GM12878 (cell line): Measurements from ENCODE around the gene UVRAG. TPM values are rescaled to one million over a fixed set of nuclear protein-coding genes. Genes with fewer than 3 reads are reported as not detected.

ENCODE experiments used
- ASH2L ChIP-seq: fragments of 300-600, 200-600 bp; sonication (generic); IDR thresholded peaks from 2 replicates; pipeline ENCODE4 v1.6.1; 2017; ENCODE audit warnings: low read depth, mild to moderate bottlenecking, borderline replicate concordance
- HDAC6 ChIP-seq: fragments of 200-600 bp; sonication (generic); IDR thresholded peaks from one replicate; pipeline ENCODE4 v1.8.0; 2017; ENCODE audit warnings: antibody characterized with exemption; ENCODE audit not compliant: unreplicated experiment
- IRF3 ChIP-seq: fragments of 450-650 bp; IDR thresholded peaks from 2 replicates; pipeline ENCODE4 v1.6.1; 2014; ENCODE audit warnings: mild to moderate bottlenecking
- PML ChIP-seq: IDR thresholded peaks from 2 replicates; pipeline ENCODE4 v1.6.1; 2012; ENCODE audit warnings: low read length, inconsistent platforms
- SRF ChIP-seq, 2 experiments: IDR thresholded peaks; 2 replicates each; pipeline ENCODE4 v1.6.1; 2011; ENCODE audit warnings: low read depth in 2 of 2, low read length in 2 of 2, mild to moderate bottlenecking in 1 of 2, moderate library complexity in 1 of 2
- USF1 ChIP-seq: IDR thresholded peaks from 2 replicates; pipeline ENCODE4 v1.6.1; 2011; ENCODE audit warnings: borderline replicate concordance, low read depth, mild to moderate bottlenecking, moderate library complexity, mixed read lengths, low read length; ENCODE audit not compliant: insufficient read depth; ENCODE audit errors: extremely low read length
- YY1 ChIP-seq: IDR thresholded peaks from 2 replicates; pipeline ENCODE4 v1.6.1; 2011; ENCODE audit warnings: low read depth, mild to moderate bottlenecking, low read length
- ZBTB11 ChIP-seq: fragments of 450-650 bp; formaldehyde crosslinking; IDR thresholded peaks from 2 replicates; pipeline ENCODE4 v1.5.0; 2022; ENCODE audit warnings: mild to moderate bottlenecking, missing genetic modification characterization
- polyA plus RNA-seq, 11 experiments: library from polyadenylated mRNA; depleted of rRNA in 4 of 11; unstranded in 6 of 11; stranded (reverse) in 5 of 11; fragments of >200 nt; fragmentation: Nextera tagmentation in 4 of 11; fragmentation: Illumina TruSeq in 1 of 11; extraction: Ambion mirVana in 4 of 11; extraction: Trizol in 1 of 11; gene quantifications; 1 replicate in 1 of 11; 2 replicates in 10 of 11; pipeline versions ENCODE4 v1.2.1 to v1.2.3, GENCODE V29; 2011 to 2016; ENCODE audit warnings: inconsistent platforms in 2 of 11, missing spikeins in 2 of 11, low read depth in 1 of 11
- total RNA-seq, 4 experiments: library from RNA; depleted of rRNA in 3 of 4; stranded (reverse); fragments of >200 nt in 3 of 4; fragmentation: Illumina TruSeq in 1 of 4; extraction: Trizol in 1 of 4; gene quantifications; 2 replicates each; pipeline versions ENCODE4 v1.2.1 to v1.2.3, GENCODE V29; 2013 to 2021

Gene UVRAG
- total and polyA plus RNA-seq, 10 of the 15 experiments (the other 5 are each of a cell fraction or from before 2014, with no cell fraction given): 7.0 to 43.4 (median 37.0) TPM

GRCh38 chr11:75770102-75770501 is 44.9 kb upstream of the UVRAG start (continued):
- TF ChIP-seq HDAC6 (no peak), IRF3 (no peak), USF1 (no peak), SRF (IDR thresholded peaks at IDR 0.05; ENCODE audit: low read depth in 2 of 2, low read length in 2 of 2) (no peak), PML (no peak), ASH2L (no peak), YY1 (no peak), ZBTB11 (CRISPR knock-in tag) (no peak)
